HepG2 (cell line): Measurements from ENCODE around the gene TRIM7. TPM values are rescaled to one million over a fixed set of nuclear protein-coding genes. Genes with fewer than 3 reads are reported as not detected.

Experiments used
- AGO2 ChIP-seq: fragments of 200-400 bp; formaldehyde crosslinking; optimal IDR thresholded peaks from 2 replicates; pipeline ENCODE3; 2017; ENCODE audit warnings: mild to moderate bottlenecking, low read depth, low read length, moderate library complexity
- ATRX ChIP-seq: sonication (generic); formaldehyde crosslinking; IDR thresholded peaks from 2 replicates; pipeline ENCODE4 v1.4.0; 2020; ENCODE audit warnings: missing genetic modification reagents, borderline replicate concordance
- GTF2F1 ChIP-seq: fragments of 150-350 bp; IDR thresholded peaks from 2 replicates; pipeline ENCODE4 v1.6.1; 2014; ENCODE audit warnings: low read length
- HMG20B ChIP-seq: conservative IDR thresholded peaks from 2 replicates; pipeline ENCODE4 v1.6.1; 2016; ENCODE audit warnings: missing genetic modification reagents, missing compliant biosample characterization
- JUND ChIP-seq: sonication (generic); formaldehyde crosslinking; IDR thresholded peaks from 2 replicates; pipeline ENCODE4 v1.8.0; 2022; ENCODE audit warnings: mild to moderate bottlenecking, missing genetic modification reagents
- KMT2B ChIP-seq: IDR thresholded peaks from 2 replicates; pipeline ENCODE4 v1.6.1; 2016; ENCODE audit warnings: missing genetic modification reagents, missing compliant biosample characterization
- LCORL ChIP-seq, 2 experiments: fragments of 450-650 bp in 1 of 2; sonication (generic) in 1 of 2; formaldehyde crosslinking in 1 of 2; IDR thresholded peaks; 2 replicates each; pipeline versions ENCODE4 v1.5.0 to v1.6.1; 2017 to 2020; ENCODE audit warnings: antibody characterized with exemption in 1 of 2, missing genetic modification reagents in 1 of 2
- MXI1 ChIP-seq: IDR thresholded peaks from 3 replicates; pipeline ENCODE4 v1.6.1; 2012; ENCODE audit warnings: low read depth, low read length, inconsistent platforms, borderline replicate concordance
- NR3C1 ChIP-seq: sonication (generic); formaldehyde crosslinking; IDR thresholded peaks from 2 replicates; pipeline ENCODE4 v1.4.0; 2020; ENCODE audit warnings: missing genetic modification reagents
- TMF1 ChIP-seq: sonication (generic); formaldehyde crosslinking; IDR thresholded peaks from 2 replicates; pipeline ENCODE4 v1.8.1; 2022; ENCODE audit warnings: low read depth, missing genetic modification reagents
- YY1 ChIP-seq: IDR thresholded peaks from 2 replicates; pipeline ENCODE4 v1.6.1; 2011; ENCODE audit warnings: low read length, low read depth, moderate library complexity, mild to moderate bottlenecking; ENCODE audit not compliant: insufficient read depth, insufficient replicate concordance
- ZC3H4 ChIP-seq: sonication (generic); formaldehyde crosslinking; IDR thresholded peaks from 2 replicates; pipeline ENCODE4 v1.4.0; 2020; ENCODE audit warnings: missing genetic modification reagents, borderline replicate concordance
- ZNF274 ChIP-seq: sonication (generic); formaldehyde crosslinking; IDR thresholded peaks from 2 replicates; pipeline ENCODE4 v1.5.1; 2020; ENCODE audit warnings: mild to moderate bottlenecking, missing genetic modification reagents
- ZNF296 ChIP-seq: sonication (generic); formaldehyde crosslinking; conservative IDR thresholded peaks from 2 replicates; pipeline ENCODE4 v1.5.0; 2020; ENCODE audit warnings: mild to moderate bottlenecking, missing genetic modification reagents
- ZNF441 ChIP-seq: sonication (generic); formaldehyde crosslinking; IDR thresholded peaks from 2 replicates; pipeline ENCODE4 v1.7.0; 2021; ENCODE audit warnings: missing genetic modification reagents, borderline replicate concordance
- ZNF484 ChIP-seq: sonication (generic); formaldehyde crosslinking; IDR thresholded peaks from 2 replicates; pipeline ENCODE4 v1.5.1; 2020; ENCODE audit warnings: mild to moderate bottlenecking, low read depth, missing genetic modification reagents, borderline replicate concordance
- ZNF496 ChIP-seq: sonication (generic); formaldehyde crosslinking; IDR thresholded peaks from 2 replicates; pipeline ENCODE4 v1.8.1; 2023; ENCODE audit warnings: mild to moderate bottlenecking, moderate library complexity, missing genetic modification reagents; ENCODE audit not compliant: insufficient replicate concordance
- ZNF501 ChIP-seq: sonication (generic); formaldehyde crosslinking; IDR thresholded peaks from 2 replicates; pipeline ENCODE4 v1.5.1; 2020; ENCODE audit warnings: mild to moderate bottlenecking, moderate library complexity, missing genetic modification reagents
- ZNF572 ChIP-seq: sonication (generic); formaldehyde crosslinking; IDR thresholded peaks from 2 replicates; pipeline ENCODE4 v1.5.1; 2020; ENCODE audit warnings: mild to moderate bottlenecking, missing genetic modification reagents
- ZNF7 ChIP-seq: IDR thresholded peaks from 2 replicates; pipeline ENCODE4 v1.6.1; 2016; ENCODE audit warnings: missing biosample characterization, missing genetic modification reagents
- ZNF724P ChIP-seq: sonication (generic); formaldehyde crosslinking; IDR thresholded peaks from 2 replicates; pipeline ENCODE4 v1.8.0; 2022; ENCODE audit warnings: missing genetic modification reagents, borderline replicate concordance
- polyA plus RNA-seq, 8 experiments: library from polyadenylated mRNA; depleted of rRNA in 3 of 8; stranded (reverse) in 7 of 8; unstranded in 1 of 8; fragments of >200 nt; fragmentation: Illumina TruSeq in 4 of 8; extraction: Trizol in 4 of 8; gene quantifications; 2 replicates each; pipeline versions ENCODE4 v1.2.1 to v1.2.3, GENCODE V29; 2011 to 2016; ENCODE audit warnings: low read depth in 4 of 8, missing spikeins in 1 of 8, mixed read lengths in 1 of 8; ENCODE audit not compliant: insufficient read depth in 1 of 8
- total RNA-seq, 5 experiments: library from RNA; depleted of rRNA; stranded (reverse); fragments of >200 nt; fragmentation: Illumina TruSeq; extraction: Trizol; gene quantifications; 2 replicates each; pipeline ENCODE4 v1.2.3, GENCODE V29; 2016; ENCODE audit warnings: low read depth in 1 of 5
- TF ChIP-seq, protein P1 (sequence below): sonication (generic); formaldehyde crosslinking; IDR thresholded peaks from 2 replicates; pipeline ENCODE4 v1.8.1; 2022; ENCODE audit warnings: mild to moderate bottlenecking, missing genetic modification reagents
- TF ChIP-seq, protein P2 (sequence below): sonication (generic); formaldehyde crosslinking; IDR thresholded peaks from 2 replicates; pipeline ENCODE4 v1.4.0; 2020; ENCODE audit warnings: mild to moderate bottlenecking, missing genetic modification reagents
- TF ChIP-seq, protein P3 (sequence below): sonication (generic); formaldehyde crosslinking; IDR thresholded peaks from 2 replicates; pipeline ENCODE4 v1.4.0; 2020; ENCODE audit warnings: missing genetic modification reagents
- TF ChIP-seq, protein P4 (sequence below): sonication (generic); formaldehyde crosslinking; IDR thresholded peaks from 2 replicates; pipeline ENCODE4 v1.5.0; 2020; ENCODE audit warnings: missing genetic modification reagents
- TF ChIP-seq, protein P5 (sequence below): sonication (generic); formaldehyde crosslinking; IDR thresholded peaks from 2 replicates; pipeline ENCODE4 v1.5.0; 2020; ENCODE audit warnings: mild to moderate bottlenecking, missing genetic modification reagents, borderline replicate concordance

Gene TRIM7
- total and polyA plus RNA-seq, 2 of the 13 experiments (the other 11 are each of a cell fraction or from before 2014, with no cell fraction given) = 0.13 TPM; not detected in 1

DNA sequence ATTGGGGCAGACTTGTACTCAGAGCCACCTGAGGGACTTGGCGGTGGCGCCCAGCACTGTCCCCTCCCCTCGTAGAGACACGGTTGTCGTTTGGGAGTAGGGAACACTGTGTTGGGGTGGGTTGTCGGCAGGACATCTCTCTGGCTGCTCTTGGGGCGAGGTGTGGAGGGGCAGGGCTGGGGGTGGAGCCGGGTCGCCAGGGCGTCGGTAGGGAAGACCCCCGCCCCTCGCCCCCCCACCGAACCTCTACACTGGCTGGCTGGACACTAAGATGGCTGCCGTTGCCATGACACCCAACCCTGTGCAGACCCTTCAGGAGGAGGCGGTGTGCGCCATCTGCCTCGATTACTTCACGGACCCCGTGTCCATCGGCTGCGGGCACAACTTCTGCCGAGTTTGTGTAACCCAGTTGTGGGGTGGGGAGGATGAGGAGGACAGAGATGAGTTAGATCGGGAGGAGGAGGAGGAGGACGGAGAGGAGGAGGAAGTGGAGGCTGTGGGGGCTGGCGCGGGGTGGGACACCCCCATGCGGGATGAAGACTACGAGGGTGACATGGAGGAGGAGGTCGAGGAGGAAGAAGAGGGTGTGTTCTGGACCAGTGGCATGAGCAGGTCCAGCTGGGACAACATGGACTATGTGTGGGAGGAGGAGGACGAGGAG lies 18.9 kb upstream of the TRIM7 start (continued):
- TF ChIP-seq ZNF7 (no peak), ZNF441 (no peak), ATRX (CRISPR knock-in tag) (no peak), ZNF501 (no peak), NR3C1 (CRISPR knock-in tag) (no peak), GTF2F1 (no peak), ZNF724P (CRISPR knock-in tag) (no peak), ZC3H4 (peak; percentile 24; the same call in 1 of the 2 replicates), KMT2B (CRISPR knock-in tag) (no peak), MXI1 (peak; percentile 3; the same call in 1 of the 3 replicates), ZNF484 (no peak), AGO2 (peak; percentile 81), ZNF572 (CRISPR knock-in tag) (no peak), LCORL (IDR thresholded peaks at IDR 0.05) (no peak), LCORL (CRISPR knock-in tag; IDR thresholded peaks at IDR 0.05) (no peak), YY1 (peak; percentile 87), ZNF296 (CRISPR knock-in tag) (no peak), HMG20B (CRISPR knock-in tag) (no peak), ZNF496 (CRISPR knock-in tag) (no peak), TMF1 (CRISPR knock-in tag) (no peak), JUND (CRISPR knock-in tag) (peak; percentile 14; the same call in 1 of the 2 replicates), ZNF274 (CRISPR knock-in tag) (no peak)
- TF ChIP-seq, protein P1, sequence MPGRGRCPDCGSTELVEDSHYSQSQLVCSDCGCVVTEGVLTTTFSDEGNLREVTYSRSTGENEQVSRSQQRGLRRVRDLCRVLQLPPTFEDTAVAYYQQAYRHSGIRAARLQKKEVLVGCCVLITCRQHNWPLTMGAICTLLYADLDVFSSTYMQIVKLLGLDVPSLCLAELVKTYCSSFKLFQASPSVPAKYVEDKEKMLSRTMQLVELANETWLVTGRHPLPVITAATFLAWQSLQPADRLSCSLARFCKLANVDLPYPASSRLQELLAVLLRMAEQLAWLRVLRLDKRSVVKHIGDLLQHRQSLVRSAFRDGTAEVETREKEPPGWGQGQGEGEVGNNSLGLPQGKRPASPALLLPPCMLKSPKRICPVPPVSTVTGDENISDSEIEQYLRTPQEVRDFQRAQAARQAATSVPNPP (CRISPR knock-in tag) = no peak
- TF ChIP-seq, protein P2, sequence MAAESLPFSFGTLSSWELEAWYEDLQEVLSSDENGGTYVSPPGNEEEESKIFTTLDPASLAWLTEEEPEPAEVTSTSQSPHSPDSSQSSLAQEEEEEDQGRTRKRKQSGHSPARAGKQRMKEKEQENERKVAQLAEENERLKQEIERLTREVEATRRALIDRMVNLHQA (CRISPR knock-in tag) = no peak
- TF ChIP-seq, protein P3, sequence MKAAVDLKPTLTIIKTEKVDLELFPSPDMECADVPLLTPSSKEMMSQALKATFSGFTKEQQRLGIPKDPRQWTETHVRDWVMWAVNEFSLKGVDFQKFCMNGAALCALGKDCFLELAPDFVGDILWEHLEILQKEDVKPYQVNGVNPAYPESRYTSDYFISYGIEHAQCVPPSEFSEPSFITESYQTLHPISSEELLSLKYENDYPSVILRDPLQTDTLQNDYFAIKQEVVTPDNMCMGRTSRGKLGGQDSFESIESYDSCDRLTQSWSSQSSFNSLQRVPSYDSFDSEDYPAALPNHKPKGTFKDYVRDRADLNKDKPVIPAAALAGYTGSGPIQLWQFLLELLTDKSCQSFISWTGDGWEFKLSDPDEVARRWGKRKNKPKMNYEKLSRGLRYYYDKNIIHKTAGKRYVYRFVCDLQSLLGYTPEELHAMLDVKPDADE (CRISPR knock-in tag) = no peak
- TF ChIP-seq, protein P4, sequence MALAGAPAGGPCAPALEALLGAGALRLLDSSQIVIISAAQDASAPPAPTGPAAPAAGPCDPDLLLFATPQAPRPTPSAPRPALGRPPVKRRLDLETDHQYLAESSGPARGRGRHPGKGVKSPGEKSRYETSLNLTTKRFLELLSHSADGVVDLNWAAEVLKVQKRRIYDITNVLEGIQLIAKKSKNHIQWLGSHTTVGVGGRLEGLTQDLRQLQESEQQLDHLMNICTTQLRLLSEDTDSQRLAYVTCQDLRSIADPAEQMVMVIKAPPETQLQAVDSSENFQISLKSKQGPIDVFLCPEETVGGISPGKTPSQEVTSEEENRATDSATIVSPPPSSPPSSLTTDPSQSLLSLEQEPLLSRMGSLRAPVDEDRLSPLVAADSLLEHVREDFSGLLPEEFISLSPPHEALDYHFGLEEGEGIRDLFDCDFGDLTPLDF (CRISPR knock-in tag) = no peak
- TF ChIP-seq, protein P5, sequence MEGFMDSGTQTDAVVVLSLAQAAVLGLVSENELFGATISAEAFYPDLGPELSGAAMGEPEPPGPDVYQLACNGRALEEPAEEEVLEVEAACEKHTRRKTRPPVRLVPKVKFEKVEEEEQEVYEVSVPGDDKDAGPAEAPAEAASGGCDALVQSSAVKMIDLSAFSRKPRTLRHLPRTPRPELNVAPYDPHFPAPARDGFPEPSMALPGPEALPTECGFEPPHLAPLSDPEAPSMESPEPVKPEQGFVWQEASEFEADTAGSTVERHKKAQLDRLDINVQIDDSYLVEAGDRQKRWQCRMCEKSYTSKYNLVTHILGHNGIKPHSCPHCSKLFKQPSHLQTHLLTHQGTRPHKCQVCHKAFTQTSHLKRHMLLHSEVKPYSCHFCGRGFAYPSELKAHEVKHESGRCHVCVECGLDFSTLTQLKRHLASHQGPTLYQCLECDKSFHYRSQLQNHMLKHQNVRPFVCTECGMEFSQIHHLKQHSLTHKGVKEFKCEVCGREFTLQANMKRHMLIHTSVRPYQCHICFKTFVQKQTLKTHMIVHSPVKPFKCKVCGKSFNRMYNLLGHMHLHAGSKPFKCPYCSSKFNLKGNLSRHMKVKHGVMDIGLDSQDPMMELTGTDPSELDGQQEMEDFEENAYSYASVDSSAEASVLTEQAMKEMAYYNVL (CRISPR knock-in tag) = no peak
